Measurements from ENCODE around the gene MYO7A. TPM values are rescaled to one million over a fixed set of nuclear protein-coding genes. Genes with fewer than 3 reads are reported as not detected.

Gene MYO7A
- total RNA-seq, 1 donor from 2014 or later: 0.07 TPM

DNA sequence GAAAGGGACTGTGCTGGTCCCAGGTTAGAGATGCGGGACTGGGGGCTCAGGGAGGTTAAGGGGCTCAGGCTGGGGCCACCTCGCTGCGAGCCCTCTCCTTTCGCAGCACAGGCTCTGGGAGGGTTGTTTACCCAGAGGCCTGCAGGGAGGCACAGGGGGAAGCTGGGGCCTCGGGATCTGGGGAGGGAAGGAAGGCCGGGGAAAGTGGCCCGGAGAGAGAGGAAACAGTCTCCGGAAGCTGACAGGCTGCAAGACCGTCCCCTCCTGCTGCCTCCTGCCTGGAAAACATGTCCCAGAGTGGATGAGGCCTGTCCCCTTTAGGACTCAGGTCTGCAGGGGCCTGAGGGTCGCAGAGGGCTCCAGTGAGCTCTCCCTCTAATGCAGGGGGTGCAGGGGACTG, 45.4 kb downstream of the MYO7A start:
- no peaks in the 10 kb centered on the region for H3K36me3 Mint-ChIP-seq (ENCODE audit: low read depth)
- no peak for DNase-seq
- no peak overlapping the region for H3K4me3 Mint-ChIP-seq
- H3K4me1 Mint-ChIP-seq: no peaks in the 10 kb centered on the region
- H3K27ac Mint-ChIP-seq: no peak overlapping the region
- no peaks in the 10 kb centered on the region for H3K27me3 Mint-ChIP-seq
- H3K9me3 Mint-ChIP-seq: no peaks in the 10 kb centered on the region
- intact Hi-C loops (cut with micrococcal nuclease): no loop called here

GRCh38 chr11:77174559-77174958, 46.5 kb downstream of the MYO7A start:
- no peak for DNase-seq
- no peak overlapping the region for H3K27ac Mint-ChIP-seq
- intact Hi-C loops (cut with micrococcal nuclease): no loop called here
- H3K4me3 Mint-ChIP-seq: no peak overlapping the region
- H3K9me3 Mint-ChIP-seq: no peaks in the 10 kb centered on the region
- no peaks in the 10 kb centered on the region for H3K36me3 Mint-ChIP-seq (ENCODE audit: low read depth)
- no peaks in the 10 kb centered on the region for H3K4me1 Mint-ChIP-seq
- no peaks in the 10 kb centered on the region for H3K27me3 Mint-ChIP-seq

DNA sequence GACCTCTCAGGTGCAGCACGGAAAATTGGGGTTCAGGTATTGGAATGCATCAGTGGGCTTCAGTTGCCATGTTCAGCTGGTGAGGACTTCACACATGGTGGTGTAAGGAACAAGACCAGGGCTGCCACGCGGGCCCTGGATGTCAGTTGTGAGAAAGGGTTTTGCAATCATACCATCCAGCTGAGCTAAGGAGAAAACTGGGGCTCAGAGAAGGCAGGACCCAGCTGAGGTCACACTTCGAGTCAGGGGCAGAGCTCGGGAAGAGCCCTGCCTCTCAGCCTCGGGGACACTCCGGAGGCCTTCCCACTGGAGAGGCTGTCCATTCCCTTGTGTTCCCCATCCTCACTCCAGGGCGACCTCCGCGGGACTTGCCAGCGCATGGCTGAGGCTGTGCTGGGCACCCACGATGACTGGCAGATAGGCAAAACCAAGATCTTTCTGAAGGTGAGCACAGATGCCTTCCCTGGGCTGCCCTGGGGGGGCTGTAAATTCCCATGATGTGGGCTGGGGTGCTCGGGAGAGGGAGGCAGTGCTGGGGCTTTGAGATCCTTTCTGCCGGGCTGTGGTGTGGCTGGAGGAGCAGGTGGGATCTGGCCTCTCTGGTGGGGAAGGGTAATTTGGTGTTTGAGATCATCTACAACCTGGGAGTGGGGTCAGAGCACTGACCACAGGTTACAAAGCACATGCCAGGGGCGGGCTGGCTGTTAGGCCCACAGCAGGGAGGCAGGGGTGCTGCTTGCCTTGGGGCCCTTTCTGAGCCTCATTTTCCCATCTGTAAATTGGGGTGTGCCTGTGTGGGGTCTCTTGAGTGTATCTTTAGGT, 47.2 kb downstream of the MYO7A start:
- H3K36me3 Mint-ChIP-seq (ENCODE audit: low read depth): no peaks in the 10 kb centered on the region
- H3K27ac Mint-ChIP-seq: no peak overlapping the region
- intact Hi-C loops (cut with micrococcal nuclease): no loop called here
- H3K27me3 Mint-ChIP-seq: no peaks in the 10 kb centered on the region
- H3K4me1 Mint-ChIP-seq: no peaks in the 10 kb centered on the region
- no peaks in the 10 kb centered on the region for H3K9me3 Mint-ChIP-seq
- DNase-seq: no peak
- no peak overlapping the region for H3K4me3 Mint-ChIP-seq

- Mint-ChIP-seq H3K36me3 (ENCODE audit: low read depth) (no peaks in the 10 kb centered on the region), H3K27ac (no peak overlapping the region), H3K4me1 (no peaks in the 10 kb centered on the region), H3K9me3 (no peaks in the 10 kb centered on the region), H3K4me3 (no peak overlapping the region), H3K27me3 (no peaks in the 10 kb centered on the region)
- no peak for DNase-seq
- intact Hi-C loops (cut with micrococcal nuclease): no loop called here
Observed at GRCh38 chr11:77175869-77176539, 48.0 kb downstream of the MYO7A start.

DNA sequence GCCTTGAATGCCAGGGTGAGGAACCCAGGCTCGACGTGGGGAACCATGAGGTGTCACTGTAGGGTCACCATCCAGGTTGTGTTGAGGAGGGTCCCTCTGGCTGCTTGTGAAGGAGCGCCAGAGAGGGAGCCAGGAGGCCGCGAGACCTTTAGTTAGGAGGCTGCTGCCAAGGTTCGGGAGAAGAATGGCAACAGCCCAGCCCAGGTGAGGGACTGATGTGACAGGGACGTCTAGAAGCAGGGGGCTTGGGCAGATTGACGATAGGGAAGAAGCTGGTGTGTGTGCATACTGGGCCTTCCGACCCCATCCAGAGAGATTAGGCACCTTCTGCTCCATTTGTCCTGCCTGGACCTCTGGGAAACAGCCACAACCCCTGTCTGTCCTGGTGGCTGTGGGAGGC, 49.0 kb downstream of the MYO7A start:
- no peak for DNase-seq

DNA sequence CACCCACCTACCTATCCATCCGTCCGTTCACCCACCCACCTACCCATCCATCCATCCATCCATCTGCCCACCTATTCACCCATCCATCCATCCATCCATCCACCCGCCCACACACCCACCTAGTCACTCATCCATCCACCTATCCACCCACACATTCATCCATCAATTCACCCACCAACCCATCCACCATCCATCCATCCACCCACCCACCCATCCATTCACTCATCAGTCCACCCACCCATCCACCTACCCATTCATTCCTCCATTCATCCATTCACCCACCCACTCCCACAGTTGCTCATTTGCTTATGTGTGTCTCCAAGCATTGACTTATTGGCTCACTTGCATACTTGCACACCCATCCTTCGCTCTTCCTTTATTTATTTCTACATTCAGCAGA, 50.1 kb downstream of the MYO7A start:
- H3K27me3 Mint-ChIP-seq: no peaks in the 10 kb centered on the region
- intact Hi-C loops (cut with micrococcal nuclease): no loop called here
- H3K4me1 Mint-ChIP-seq: no peaks in the 10 kb centered on the region
- no peaks in the 10 kb centered on the region for H3K36me3 Mint-ChIP-seq (ENCODE audit: low read depth)
- no peak overlapping the region for H3K27ac Mint-ChIP-seq
- no peak for DNase-seq
- no peaks in the 10 kb centered on the region for H3K9me3 Mint-ChIP-seq
- H3K4me3 Mint-ChIP-seq: no peak overlapping the region

More for the DNA sequence above, 49.0 kb downstream of the MYO7A start:
- H3K36me3 Mint-ChIP-seq (ENCODE audit: low read depth): no peaks in the 10 kb centered on the region
- H3K4me3 Mint-ChIP-seq: no peak overlapping the region
- no peak overlapping the region for H3K27ac Mint-ChIP-seq
- no peaks in the 10 kb centered on the region for H3K9me3 Mint-ChIP-seq
- H3K27me3 Mint-ChIP-seq: no peaks in the 10 kb centered on the region
- no peaks in the 10 kb centered on the region for H3K4me1 Mint-ChIP-seq
- intact Hi-C loops (cut with micrococcal nuclease): no loop called here

DNA sequence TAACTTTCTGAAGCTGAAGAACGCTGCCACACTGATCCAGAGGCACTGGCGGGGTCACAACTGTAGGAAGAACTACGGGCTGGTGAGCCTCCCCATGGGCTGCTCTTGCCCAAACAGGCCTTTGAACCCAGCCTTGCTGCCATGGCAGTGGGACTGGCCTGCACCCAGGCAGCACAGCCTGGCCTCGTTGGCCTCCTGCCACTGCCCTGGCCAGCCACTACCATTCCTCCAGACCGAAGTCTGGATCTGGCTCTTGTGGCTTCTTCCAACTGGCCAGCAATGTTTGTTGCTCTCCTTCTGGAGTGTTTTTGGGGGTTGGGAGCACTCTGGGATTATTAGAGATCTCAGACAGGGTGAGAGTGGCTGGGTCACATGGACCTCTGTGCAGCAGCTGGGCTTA, 51.0 kb downstream of the MYO7A start:
- intact Hi-C loops (cut with micrococcal nuclease): no loop called here

DNA sequence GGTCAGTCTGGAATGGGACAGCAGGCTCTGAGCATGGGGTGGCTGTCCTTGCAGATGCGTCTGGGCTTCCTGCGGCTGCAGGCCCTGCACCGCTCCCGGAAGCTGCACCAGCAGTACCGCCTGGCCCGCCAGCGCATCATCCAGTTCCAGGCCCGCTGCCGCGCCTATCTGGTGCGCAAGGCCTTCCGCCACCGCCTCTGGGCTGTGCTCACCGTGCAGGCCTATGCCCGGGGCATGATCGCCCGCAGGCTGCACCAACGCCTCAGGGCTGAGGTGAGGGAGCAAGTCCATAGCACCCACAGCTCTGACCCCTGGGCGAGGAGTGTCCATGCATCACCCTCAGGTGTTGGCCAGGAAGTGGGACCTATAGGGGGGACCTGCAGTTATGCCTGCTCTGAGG, 51.6 kb downstream of the MYO7A start:
- Mint-ChIP-seq H3K27me3 (no peaks in the 10 kb centered on the region), H3K4me3 (no peak overlapping the region), H3K36me3 (ENCODE audit: low read depth) (no peaks in the 10 kb centered on the region), H3K9me3 (no peaks in the 10 kb centered on the region), H3K27ac (no peak overlapping the region), H3K4me1 (no peaks in the 10 kb centered on the region)
- intact Hi-C loops (cut with micrococcal nuclease): no loop called here
- DNase-seq: no peak

More for the DNA sequence above, 51.0 kb downstream of the MYO7A start:
- no peaks in the 10 kb centered on the region for H3K4me1 Mint-ChIP-seq
- no peaks in the 10 kb centered on the region for H3K9me3 Mint-ChIP-seq
- no peak for DNase-seq
- no peaks in the 10 kb centered on the region for H3K27me3 Mint-ChIP-seq
- no peak overlapping the region for H3K4me3 Mint-ChIP-seq
- H3K36me3 Mint-ChIP-seq (ENCODE audit: low read depth): no peaks in the 10 kb centered on the region
- no peak overlapping the region for H3K27ac Mint-ChIP-seq

DNA sequence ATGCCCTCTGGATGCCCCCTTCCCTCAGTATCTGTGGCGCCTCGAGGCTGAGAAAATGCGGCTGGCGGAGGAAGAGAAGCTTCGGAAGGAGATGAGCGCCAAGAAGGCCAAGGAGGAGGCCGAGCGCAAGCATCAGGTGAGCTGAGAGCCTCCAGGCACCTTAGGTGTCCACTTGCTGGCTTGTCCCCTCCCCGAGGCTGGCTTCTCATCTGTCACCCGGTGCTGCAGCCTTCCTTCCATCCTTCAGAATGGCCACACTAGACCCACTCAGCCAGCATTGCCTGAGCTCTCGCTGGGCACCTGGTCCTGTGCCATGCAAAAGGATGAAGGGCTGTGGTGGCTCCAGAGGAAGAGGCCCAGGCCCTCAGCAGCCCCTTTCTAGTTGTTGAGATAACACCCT, 52.3 kb downstream of the MYO7A start:
- H3K36me3 Mint-ChIP-seq (ENCODE audit: low read depth): no peaks in the 10 kb centered on the region
- intact Hi-C loops (cut with micrococcal nuclease): no loop called here

DNA sequence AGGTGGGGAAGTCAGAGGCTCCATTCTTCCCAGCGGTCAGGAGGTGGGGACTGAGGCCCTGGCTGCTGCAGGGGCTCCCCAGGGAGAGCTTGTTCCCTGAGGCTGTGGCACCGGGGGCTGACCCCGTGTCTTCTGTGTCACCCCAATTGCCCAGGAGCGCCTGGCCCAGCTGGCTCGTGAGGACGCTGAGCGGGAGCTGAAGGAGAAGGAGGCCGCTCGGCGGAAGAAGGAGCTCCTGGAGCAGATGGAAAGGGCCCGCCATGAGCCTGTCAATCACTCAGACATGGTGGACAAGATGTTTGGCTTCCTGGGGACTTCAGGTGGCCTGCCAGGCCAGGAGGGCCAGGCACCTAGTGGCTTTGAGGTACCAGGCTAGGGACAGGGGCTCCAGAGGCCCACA, 53.2 kb downstream of the MYO7A start:
- H3K9me3 Mint-ChIP-seq: no peaks in the 10 kb centered on the region
- H3K36me3 Mint-ChIP-seq (ENCODE audit: low read depth): no peaks in the 10 kb centered on the region
- intact Hi-C loops (cut with micrococcal nuclease): no loop called here
- H3K4me1 Mint-ChIP-seq: no peaks in the 10 kb centered on the region
- H3K4me3 Mint-ChIP-seq: no peak overlapping the region
- H3K27me3 Mint-ChIP-seq: no peaks in the 10 kb centered on the region
- DNase-seq: no peak
- no peak overlapping the region for H3K27ac Mint-ChIP-seq

More for the DNA sequence above, 52.3 kb downstream of the MYO7A start:
- no peaks in the 10 kb centered on the region for H3K27me3 Mint-ChIP-seq
- no peak for DNase-seq
- no peak overlapping the region for H3K4me3 Mint-ChIP-seq
- H3K9me3 Mint-ChIP-seq: no peaks in the 10 kb centered on the region
- H3K27ac Mint-ChIP-seq: no peak overlapping the region
- no peaks in the 10 kb centered on the region for H3K4me1 Mint-ChIP-seq

DNA sequence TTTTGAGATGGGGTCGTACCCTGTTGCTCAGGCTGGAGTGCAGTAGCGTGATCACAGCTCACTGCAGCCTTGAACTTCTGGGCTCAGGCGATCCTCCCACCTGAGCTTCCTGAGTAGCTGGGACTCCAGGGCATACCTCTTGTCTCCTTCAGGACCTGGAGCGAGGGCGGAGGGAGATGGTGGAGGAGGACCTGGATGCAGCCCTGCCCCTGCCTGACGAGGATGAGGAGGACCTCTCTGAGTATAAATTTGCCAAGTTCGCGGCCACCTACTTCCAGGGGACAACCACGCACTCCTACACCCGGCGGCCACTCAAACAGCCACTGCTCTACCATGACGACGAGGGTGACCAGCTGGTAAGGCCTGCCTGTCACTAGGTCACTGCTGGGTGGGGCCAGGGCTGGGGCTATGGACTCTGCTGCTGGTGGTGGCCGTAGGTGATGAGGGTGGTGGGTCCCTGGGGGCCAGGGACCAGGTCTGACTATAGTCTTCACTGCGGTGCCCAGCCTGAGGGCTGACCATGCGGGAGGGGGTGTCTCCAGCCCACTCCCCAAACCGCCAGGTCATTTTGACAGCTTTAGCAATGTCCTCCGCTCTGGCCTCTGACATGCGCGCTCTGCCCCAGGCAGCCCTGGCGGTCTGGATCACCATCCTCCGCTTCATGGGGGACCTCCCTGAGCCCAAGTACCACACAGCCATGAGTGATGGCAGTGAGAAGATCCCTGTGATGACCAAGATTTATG, 53.9 kb downstream of the MYO7A start:
- Mint-ChIP-seq H3K27me3 (no peaks in the 10 kb centered on the region), H3K4me3 (no peak overlapping the region), H3K27ac (no peak overlapping the region), H3K36me3 (ENCODE audit: low read depth) (no peaks in the 10 kb centered on the region), H3K4me1 (no peaks in the 10 kb centered on the region), H3K9me3 (no peaks in the 10 kb centered on the region)
- intact Hi-C loops (cut with micrococcal nuclease): no loop called here
- DNase-seq: no peak

DNA sequence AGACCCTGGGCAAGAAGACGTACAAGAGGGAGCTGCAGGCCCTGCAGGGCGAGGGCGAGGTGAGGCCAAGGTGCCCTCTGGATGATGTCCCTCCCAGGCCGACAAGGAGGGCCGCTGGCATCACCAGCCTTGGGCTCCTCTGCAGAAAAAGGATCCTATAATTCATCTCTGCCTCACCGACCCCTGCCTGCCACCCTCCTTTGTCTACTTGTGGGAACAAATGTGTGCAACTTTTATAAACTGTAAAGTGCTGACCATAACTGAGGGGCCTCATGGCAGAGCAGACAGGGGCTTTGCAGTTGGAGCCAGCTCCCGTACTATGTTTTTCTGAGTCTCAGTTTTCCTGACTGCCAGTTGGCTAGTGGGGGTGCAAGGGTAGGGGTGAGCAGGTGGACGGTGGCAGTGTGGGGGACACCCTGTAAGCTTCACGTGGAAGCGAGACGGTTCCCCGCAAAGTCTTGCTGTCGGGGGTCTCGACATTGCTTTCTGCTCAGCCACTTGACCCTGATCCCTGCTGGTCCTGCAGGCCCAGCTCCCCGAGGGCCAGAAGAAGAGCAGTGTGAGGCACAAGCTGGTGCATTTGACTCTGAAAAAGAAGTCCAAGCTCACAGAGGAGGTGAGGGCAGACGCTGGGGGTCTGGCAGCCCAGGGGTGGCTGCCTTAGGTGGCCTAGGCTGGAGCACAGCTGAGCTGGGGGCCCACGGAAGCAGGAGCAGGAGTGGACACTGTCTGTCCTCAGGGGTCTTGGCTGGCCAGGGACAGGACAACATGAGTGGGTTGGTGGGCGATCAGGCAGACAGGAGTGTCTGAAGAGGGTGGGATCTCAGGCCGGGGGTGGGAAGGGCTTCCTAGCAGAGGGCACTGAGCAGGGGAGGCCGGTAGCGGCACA, 54.7 kb downstream of the MYO7A start:
- intact Hi-C loops (cut with micrococcal nuclease): no loop called here
- Mint-ChIP-seq H3K27me3 (no peaks in the 10 kb centered on the region), H3K36me3 (ENCODE audit: low read depth) (no peaks in the 10 kb centered on the region), H3K4me3 (no peak overlapping the region), H3K4me1 (no peaks in the 10 kb centered on the region), H3K9me3 (no peaks in the 10 kb centered on the region), H3K27ac (no peak overlapping the region)
- no peak for DNase-seq

GRCh38 chr11:77183431-77183984, 55.5 kb downstream of the MYO7A start:
- Mint-ChIP-seq H3K27ac (no peak overlapping the region), H3K4me3 (no peak overlapping the region), H3K4me1 (no peaks in the 10 kb centered on the region), H3K36me3 (ENCODE audit: low read depth) (no peaks in the 10 kb centered on the region), H3K27me3 (no peaks in the 10 kb centered on the region), H3K9me3 (no peaks in the 10 kb centered on the region)
- intact Hi-C loops (cut with micrococcal nuclease): no loop called here
- no peak for DNase-seq

Measured in activated CD4-positive, alpha-beta T cell treated with anti-CD3 and anti-CD28 coated beads, Interleukin-2, amount 10 ng/mL, durations not matched to agents 24 days and 14 days (primary cell).